MCF 10A (cell line): ENCODE data around the gene JCAD. TPM values are rescaled to one million over a fixed set of nuclear protein-coding genes. Genes with fewer than 3 reads are reported as not detected.
A peak's percentile ranks its signal among the peaks of the same experiment; 100 is the strongest.

Experiments
- BruUV-seq: library from RNA; stranded (reverse); fragments of 400-500 nt; replicated peaks from 2 replicates; lab custom pipeline; 2021; lab: Mats Ljungman, UMichigan
- CTCF ChIA-PET: fragments of 300-600 bp; sonication (Branson Sonifier 250); formaldehyde crosslinking; extraction: SDS; loops from one replicate; lab custom pipeline; 2021; ENCODE audit warnings: antibody characterized with exemption, inconsistent platforms; lab: Yijun Ruan, JAX
- POLR2A ChIA-PET: fragments of 300-600, 350-650 bp; sonication (Branson Sonifier 250); formaldehyde crosslinking; extraction: SDS; loops from one replicate; lab custom pipeline; 2020; ENCODE audit warnings: antibody characterized with exemption, inconsistent platforms; lab: Yijun Ruan, JAX
- DNase-seq: peaks from one replicate; pipeline ENCODE4 v3.0.0-alpha.2; 2018; ENCODE audit not compliant: unreplicated experiment
- H3K27ac Mint-ChIP-seq: one replicate; pipeline ENCODE4 v1.8.0; 2022; ENCODE audit warnings: mild to moderate bottlenecking, low read depth, mixed read lengths; ENCODE audit not compliant: unreplicated experiment
- H3K27me3 Mint-ChIP-seq: one replicate; pipeline ENCODE4 v1.8.0; 2022; ENCODE audit warnings: mixed read lengths; ENCODE audit not compliant: insufficient read depth, unreplicated experiment
- H3K36me3 Mint-ChIP-seq: one replicate; pipeline ENCODE4 v1.8.0; 2022; ENCODE audit warnings: mild to moderate bottlenecking, moderate library complexity, mixed read lengths; ENCODE audit not compliant: insufficient read depth, unreplicated experiment
- H3K4me1 Mint-ChIP-seq: one replicate; pipeline ENCODE4 v1.8.0; 2022; ENCODE audit warnings: mixed read lengths; ENCODE audit not compliant: insufficient read depth, unreplicated experiment
- H3K4me3 Mint-ChIP-seq: one replicate; pipeline ENCODE4 v1.8.0; 2022; ENCODE audit warnings: mild to moderate bottlenecking, moderate library complexity, mixed read lengths; ENCODE audit not compliant: unreplicated experiment
- H3K9me3 Mint-ChIP-seq: one replicate; pipeline ENCODE4 v1.8.0; 2022; ENCODE audit warnings: mixed read lengths; ENCODE audit not compliant: unreplicated experiment
- intact Hi-C: fragments of 100-400 bp; cut with micrococcal nuclease; formaldehyde crosslinking; loops from 2 replicates; pipeline ENCODE4 v1.14.1; 2022
- total RNA-seq: library from RNA; stranded (reverse); gene quantifications from 2 replicates; pipeline ENCODE4 v1.2.3, GENCODE V29; 2022
- TF ChIP-seq, protein P1 (sequence below): fragments of 200-600 bp; IDR thresholded peaks from one replicate; pipeline ENCODE4 v1.8.0; 2022; ENCODE audit warnings: antibody characterized with exemption, mild to moderate bottlenecking; ENCODE audit not compliant: unreplicated experiment

JCAD gene
- total RNA-seq, 1 experiment from 2014 or later: 0.26 TPM

DNA sequence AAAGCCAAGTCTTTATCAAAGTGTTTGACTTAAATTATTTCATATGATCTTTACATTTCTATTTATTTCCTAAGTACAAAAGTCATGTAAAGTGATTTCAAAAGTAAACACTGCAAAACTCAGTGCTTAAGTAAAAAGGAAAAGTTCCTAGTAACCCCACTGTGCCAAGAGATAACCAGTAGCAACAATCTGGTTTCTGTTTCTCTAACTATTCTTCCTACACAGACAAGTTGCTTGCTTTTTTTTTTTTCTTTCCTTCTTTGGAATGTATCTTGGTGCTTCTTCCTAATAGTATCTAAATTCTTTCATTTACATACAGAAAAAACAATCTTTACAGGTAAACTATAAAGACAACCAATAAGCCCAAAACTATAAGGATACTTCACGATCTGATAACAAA, 3.1 kb downstream of the JCAD start:
- peaks cover 6% of the 10 kb centered on the region for H3K4me1 Mint-ChIP-seq
- BruUV-seq: no TSS peak
- CTCF ChIA-PET: no interaction called here
- H3K27ac Mint-ChIP-seq: no peak overlapping the region
- H3K4me3 Mint-ChIP-seq: no peak overlapping the region
- no peaks in the 10 kb centered on the region for H3K9me3 Mint-ChIP-seq
- POLR2A ChIA-PET: interaction anchor here (0.6 kb wide), 1 partner anchor 256 kb away, joined by 3 read pairs; no protein-coding TSS in a partner anchor
- H3K27me3 Mint-ChIP-seq: peaks cover 21% of the 10 kb centered on the region
- no peak for DNase-seq
- no peaks in the 10 kb centered on the region for H3K36me3 Mint-ChIP-seq
- intact Hi-C loops: no loop called here
- TF ChIP-seq, protein P1, sequence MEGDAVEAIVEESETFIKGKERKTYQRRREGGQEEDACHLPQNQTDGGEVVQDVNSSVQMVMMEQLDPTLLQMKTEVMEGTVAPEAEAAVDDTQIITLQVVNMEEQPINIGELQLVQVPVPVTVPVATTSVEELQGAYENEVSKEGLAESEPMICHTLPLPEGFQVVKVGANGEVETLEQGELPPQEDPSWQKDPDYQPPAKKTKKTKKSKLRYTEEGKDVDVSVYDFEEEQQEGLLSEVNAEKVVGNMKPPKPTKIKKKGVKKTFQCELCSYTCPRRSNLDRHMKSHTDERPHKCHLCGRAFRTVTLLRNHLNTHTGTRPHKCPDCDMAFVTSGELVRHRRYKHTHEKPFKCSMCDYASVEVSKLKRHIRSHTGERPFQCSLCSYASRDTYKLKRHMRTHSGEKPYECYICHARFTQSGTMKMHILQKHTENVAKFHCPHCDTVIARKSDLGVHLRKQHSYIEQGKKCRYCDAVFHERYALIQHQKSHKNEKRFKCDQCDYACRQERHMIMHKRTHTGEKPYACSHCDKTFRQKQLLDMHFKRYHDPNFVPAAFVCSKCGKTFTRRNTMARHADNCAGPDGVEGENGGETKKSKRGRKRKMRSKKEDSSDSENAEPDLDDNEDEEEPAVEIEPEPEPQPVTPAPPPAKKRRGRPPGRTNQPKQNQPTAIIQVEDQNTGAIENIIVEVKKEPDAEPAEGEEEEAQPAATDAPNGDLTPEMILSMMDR: no peak

DNA sequence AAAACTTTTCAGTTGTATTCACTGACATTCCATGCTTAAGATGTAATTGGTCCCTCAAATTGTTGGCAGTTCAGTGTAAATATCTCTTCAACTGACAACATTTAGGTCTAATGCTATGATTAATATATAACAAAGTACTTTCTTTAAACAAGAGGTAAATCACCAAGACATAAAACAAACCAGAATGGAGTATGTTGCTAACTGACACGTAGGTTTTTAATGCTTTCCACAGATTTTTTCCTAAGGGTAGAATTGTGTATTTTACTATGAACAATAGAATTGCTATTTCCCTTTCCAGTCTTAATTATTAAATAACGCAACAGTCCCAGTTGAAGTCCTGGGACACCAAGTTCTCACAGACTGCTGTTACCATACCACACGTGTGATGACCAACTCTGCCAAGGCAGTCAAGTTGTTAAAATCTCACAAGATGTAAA, 4.1 kb downstream of the JCAD start:
- H3K9me3 Mint-ChIP-seq: no peaks in the 10 kb centered on the region
- BruUV-seq: no TSS peak
- ChIA-PET POLR2A (no interaction called here), CTCF (interaction anchor here (0.6 kb wide), 1 partner anchor 10 kb away, joined by 3 read pairs; no protein-coding TSS in a partner anchor)
- no peak overlapping the region for H3K27ac Mint-ChIP-seq
- H3K27me3 Mint-ChIP-seq: peaks cover 18% of the 10 kb centered on the region
- peaks cover 6% of the 10 kb centered on the region for H3K4me1 Mint-ChIP-seq
- DNase-seq: no peak
- H3K36me3 Mint-ChIP-seq: no peaks in the 10 kb centered on the region
- H3K4me3 Mint-ChIP-seq: no peak overlapping the region
- intact Hi-C loops: no loop called here
- TF ChIP-seq, protein P1: no peak

DNA sequence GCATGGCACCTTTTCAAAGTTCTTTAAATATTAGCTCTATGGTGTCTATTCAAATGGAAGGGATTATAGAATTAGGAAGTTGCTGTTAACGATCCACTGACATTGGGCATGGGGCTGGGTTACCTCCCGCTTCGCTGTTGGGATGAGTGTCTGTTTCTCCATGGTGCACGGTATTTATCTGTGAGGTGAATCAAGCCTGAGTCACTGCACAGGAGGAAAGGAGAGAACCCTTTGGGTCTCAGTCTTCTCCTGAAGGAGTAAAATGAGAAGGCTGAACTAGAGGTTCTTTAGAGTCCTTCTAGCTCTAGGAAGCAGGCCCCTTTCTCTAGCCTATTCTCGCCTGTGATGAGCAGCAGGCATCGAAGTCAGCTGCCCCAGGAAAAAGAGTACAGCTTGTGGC, 7.3 kb downstream of the JCAD start:
- no TSS peak for BruUV-seq
- ChIA-PET CTCF (no interaction called here), POLR2A (no interaction called here)
- intact Hi-C loops: no loop called here
- TF ChIP-seq, protein P1: no peak
- H3K9me3 Mint-ChIP-seq: no peaks in the 10 kb centered on the region
- H3K4me3 Mint-ChIP-seq: no peak overlapping the region
- no peaks in the 10 kb centered on the region for H3K36me3 Mint-ChIP-seq
- H3K4me1 Mint-ChIP-seq: no peaks in the 10 kb centered on the region
- H3K27ac Mint-ChIP-seq: no peak overlapping the region
- peak; percentile 31 for DNase-seq
- H3K27me3 Mint-ChIP-seq: peaks cover 28% of the 10 kb centered on the region

DNA sequence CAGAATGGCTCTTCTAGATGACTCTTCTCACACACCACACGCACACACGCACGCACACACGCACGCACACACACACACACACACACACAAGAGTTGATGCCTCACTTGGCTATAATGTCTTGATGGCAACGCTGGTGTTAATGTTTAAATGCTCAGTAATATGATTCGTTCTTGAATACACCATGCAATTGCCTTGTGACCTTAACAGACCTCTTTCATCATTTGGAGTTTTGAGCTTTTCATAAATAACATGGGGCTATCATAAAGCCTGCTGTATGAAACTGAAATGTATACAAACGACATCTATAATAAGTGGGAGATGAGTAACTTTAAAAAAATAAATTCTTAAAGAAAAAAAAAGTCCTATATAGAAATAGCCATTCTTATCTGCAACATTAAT, 8.2 kb downstream of the JCAD start:
- intact Hi-C loops: no loop called here
- ChIA-PET CTCF (no interaction called here), POLR2A (no interaction called here)
- H3K4me3 Mint-ChIP-seq: no peak overlapping the region
- no peak overlapping the region for H3K27ac Mint-ChIP-seq
- no peaks in the 10 kb centered on the region for H3K9me3 Mint-ChIP-seq
- DNase-seq: no peak
- H3K4me1 Mint-ChIP-seq: no peaks in the 10 kb centered on the region
- H3K36me3 Mint-ChIP-seq: no peaks in the 10 kb centered on the region
- BruUV-seq: no TSS peak
- TF ChIP-seq, protein P1: no peak
- peaks cover 31% of the 10 kb centered on the region for H3K27me3 Mint-ChIP-seq
